GM18909 (cell line): ENCODE measurements around the gene PTPN4.

Experiments
- ATAC-seq: cut with Tn5 transposase; IDR thresholded peaks from one replicate; pipeline ENCODE4 v1.9.1; 2021; ENCODE audit warnings: mild to moderate bottlenecking; ENCODE audit not compliant: unreplicated experiment, poor library complexity

Gene PTPN4

GRCh38 chr2:119837759-119838158 lies 78.0 kb downstream of the PTPN4 start:
- no peak for ATAC-seq

DNA sequence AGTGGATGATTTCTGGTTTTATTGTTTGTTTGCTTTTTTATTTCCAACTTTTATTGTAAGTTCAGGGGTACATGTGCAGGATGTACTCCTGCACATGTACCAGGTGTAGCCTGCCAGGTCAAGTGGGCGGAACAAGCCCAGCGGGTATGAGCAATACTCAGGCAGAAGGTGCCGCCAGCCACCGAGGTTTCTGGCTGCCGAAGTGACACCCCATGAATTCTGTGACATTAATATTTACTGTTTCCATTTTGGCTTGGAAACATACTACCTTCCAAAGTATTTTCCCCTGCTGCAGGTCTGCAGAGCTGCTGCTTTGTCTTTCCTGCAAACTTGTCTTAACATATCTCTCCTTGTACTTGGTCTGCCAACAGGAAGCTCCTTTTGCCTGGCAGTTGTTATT lies 78.5 kb downstream of the PTPN4 start:
- no peak for ATAC-seq

DNA sequence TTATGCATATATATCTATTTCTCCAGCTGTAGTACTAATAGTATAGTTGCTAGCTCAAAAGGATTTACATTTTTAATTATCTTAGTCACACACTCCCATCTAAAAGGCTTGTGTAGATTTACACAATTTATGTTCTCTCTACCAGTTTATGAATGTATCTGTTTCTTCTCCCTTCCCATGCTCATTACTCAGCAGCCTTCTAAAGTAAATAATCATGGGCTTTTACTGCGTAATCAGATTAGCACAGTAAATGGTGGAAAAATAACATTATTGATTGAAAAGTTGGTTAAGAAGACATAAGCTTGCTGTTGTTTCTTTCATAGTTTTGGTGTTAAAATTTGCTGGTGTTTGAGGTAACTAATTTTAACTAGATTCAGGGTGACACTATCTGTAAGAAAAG lies 81.8 kb downstream of the PTPN4 start:
- no peak for ATAC-seq

DNA sequence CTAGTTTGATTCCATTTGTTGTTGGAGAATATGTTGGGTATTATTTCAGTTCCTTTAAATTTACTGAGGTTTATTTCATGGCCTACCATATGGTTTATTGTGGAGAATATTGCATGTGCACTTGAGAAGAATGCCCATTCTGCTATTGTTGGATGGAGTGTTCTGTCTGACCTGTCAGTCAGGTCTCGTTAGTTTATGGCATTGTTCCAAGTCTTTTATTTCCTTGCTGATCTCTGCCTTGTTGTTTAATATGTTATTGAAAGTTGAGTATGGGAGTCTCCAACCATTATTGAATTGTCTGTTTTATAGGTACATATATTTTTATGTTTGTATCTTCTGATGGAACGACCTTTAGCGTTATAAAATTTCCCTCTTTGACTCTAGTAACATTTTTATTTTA lies 86.3 kb downstream of the PTPN4 start:
- no peak for ATAC-seq

DNA sequence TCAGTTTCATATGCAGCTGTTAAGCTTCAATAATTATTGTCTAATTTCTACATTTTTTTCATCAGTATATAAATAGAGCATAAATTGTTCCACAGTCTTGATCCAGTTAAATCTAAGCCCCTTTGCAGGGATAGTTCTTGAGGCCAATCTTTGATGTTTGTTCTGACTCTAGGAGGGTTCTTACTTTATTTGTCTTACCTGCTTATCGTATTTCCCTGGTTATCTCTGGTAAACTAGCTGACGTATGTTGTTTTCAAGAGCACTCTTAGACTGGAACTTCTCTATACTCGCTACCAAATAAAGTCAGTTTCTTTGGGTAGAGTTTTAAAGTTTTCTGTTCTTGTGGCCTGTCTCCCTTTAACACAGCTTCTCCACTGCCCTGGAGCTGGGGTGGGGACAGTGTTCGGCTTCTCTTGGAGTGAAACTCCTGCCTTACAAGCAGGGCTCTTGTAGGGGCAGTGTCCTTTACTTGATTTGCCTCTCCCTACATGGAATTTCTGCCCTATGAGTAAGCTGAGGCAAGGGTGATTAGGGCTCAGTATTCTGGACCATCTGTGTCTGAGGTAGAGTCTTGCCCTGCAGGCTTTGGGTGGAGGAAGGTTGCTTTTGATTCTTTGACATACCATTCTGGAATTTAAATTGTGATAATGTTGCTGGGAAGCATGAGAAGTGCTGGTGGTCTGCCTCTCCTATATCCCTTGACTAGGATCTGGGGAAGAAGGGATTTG lies 90.3 kb downstream of the PTPN4 start:
- ATAC-seq, result no peak

GRCh38 chr2:119852214-119852613 lies 92.5 kb downstream of the PTPN4 start:
- no peak for ATAC-seq

- no peak for ATAC-seq
Observed at GRCh38 chr2:119853777-119854399, 94.2 kb downstream of the PTPN4 start.

DNA sequence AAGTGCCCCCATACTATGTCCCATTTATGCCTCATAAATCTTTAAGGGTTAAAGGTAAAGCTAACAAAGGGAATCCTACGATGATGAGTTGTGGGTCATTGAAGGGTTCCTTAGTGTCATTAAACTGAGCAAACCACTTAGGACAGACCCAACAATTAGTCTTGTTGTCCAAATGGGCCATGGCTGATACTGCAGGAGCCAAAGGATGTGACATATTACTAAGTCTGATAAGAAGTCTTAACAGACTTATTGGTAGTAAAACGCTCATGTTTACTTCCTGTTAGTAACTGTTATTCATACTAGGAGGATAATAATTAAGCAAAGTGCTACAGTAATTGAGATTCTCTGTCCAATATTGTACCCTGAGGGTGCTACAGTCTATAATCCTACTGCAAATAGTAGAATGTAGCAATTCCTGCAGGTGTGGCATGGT lies 96.8 kb downstream of the PTPN4 start:
- ATAC-seq, result no peak

- ATAC-seq, result no peak
Observed at GRCh38 chr2:119857742-119858141, 98.0 kb downstream of the PTPN4 start.

DNA sequence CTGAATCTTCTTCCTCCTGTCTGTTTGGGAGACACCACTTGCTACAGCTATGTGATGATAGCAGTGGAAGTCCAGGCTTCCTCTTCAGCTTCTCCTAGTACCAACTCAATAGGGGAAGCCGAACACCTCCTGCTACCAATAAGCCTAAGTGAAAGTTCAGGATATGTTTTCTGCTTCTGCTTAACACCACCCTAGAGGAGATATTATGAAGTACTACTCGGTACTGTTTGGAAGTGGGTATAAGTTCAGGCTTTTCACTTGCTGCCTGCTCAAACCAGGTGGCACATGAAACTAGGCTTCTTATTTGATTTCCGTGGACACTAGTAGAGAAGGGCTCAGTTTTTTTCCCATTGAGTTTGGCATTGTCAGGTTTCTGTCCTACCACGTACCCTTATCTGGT lies 99.8 kb downstream of the PTPN4 start:
- no peak for ATAC-seq

GRCh38 chr2:119860924-119861323 lies 101.2 kb downstream of the PTPN4 start:
- ATAC-seq, result no peak

GRCh38 chr2:119862127-119862889 lies 102.6 kb downstream of the PTPN4 start:
- ATAC-seq, result peak; percentile 85

DNA sequence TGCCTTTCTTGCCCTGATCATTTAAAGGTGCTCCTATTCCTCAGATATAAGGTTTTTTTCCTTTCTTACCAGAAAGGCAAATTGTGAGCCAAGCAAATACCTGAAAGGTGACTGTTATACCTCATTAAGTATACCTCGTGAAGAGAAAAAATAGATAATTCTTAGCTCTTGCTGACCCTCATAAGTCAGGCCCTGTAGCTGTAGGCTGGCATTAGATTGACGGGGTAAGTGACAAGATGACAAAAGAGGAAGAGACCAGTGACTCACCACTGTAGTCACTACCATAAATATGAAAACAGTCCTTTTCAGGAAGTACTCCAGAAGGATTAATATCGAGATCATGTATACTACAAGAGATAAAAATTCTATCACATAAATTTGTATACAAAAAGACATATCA lies 104.6 kb downstream of the PTPN4 start:
- ATAC-seq, result no peak

DNA sequence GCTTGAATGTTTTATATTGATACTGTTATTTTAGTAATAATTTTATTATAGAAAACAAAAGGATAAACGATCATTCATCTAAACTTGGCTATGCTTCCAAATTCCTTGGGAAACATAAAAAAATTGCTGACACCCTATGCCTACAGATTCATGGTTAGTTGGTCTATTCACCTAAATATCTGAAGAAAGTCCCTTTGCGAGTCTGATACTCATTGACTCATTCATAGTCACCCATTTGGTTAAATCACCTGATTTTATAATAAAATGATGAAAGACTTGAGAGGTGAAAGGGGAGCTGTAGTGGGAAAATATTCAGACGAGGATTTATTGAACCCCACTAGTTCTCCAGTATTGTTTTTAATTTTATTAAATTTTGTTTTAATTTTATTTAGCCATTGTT lies 112.0 kb downstream of the PTPN4 start:
- ATAC-seq, result no peak

- ATAC-seq, result no peak
Observed at GRCh38 chr2:119873350-119874315, 113.9 kb downstream of the PTPN4 start.

DNA sequence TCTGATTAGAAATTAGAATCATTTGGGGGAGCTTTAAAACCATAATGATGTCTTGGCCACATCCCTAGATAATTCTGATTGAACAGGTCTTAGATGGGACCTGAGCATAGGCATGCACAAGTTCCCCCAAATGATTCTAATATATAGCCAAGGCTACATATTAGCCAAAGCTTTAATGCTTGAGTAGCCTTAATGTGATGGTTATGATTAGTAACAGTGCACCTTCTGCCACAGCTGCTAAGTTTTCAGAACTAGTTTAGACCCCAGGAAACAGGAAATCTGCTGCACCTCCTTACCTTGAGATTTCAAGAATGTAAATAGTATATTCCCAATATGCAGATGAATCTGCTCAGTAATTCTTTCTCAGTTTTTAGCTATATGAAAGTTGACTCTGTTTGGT lies 119.8 kb downstream of the PTPN4 start:
- peak; percentile 77 for ATAC-seq

DNA sequence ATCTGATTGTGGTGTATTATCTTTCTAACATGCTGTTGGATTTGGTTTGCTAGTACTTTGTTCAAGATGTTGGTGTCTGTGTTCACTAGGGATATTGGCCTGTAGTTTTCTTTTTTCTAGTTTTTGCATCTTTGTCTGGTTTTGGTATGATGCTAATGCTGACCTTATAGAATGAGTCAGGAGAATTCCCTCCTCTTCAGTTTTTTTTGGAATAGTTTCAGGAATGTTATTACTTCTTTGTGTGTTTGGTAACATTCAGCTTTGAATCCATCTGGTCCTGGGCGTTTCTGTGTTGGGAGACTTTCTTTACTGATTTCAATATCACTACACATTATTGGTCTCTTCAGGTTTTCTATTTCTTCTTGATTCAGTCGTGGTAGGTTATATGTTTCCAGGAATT lies 129.0 kb downstream of the PTPN4 start:
- no peak for ATAC-seq

- no peak for ATAC-seq
Observed at GRCh38 chr2:119897736-119898395, 138.1 kb downstream of the PTPN4 start.

- ATAC-seq, result no peak
Observed at GRCh38 chr2:119901013-119901412, 141.3 kb downstream of the PTPN4 start.

DNA sequence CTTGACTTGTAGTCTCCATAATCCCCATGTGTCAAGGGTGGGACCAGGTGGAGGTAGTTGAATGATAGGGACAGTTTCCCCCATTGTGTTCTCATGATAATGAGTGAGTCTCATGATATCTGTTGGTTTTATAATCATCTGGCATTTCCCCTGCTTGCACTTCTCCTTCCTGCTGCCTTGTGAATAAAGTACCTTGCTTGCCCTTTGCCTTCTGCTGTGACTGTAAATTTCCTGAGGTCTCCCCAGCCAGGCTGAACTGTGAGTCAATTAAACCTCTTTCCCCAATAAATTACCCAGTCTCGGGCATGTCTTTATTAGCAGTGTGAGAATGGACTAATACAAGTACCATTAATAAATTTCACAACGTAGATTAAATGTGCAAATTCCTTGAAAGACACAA lies 150.8 kb downstream of the PTPN4 start:
- ATAC-seq, result no peak
